Glomerular visceral epithelial cell (primary cell): ENCODE measurements around the gene PXYLP1.

Source experiments
- DNase-seq: peaks from one replicate; pipeline ENCODE4 v3.0.0-alpha.2; 2016; ENCODE audit errors: extremely low spot score

The PXYLP1 gene

DNA sequence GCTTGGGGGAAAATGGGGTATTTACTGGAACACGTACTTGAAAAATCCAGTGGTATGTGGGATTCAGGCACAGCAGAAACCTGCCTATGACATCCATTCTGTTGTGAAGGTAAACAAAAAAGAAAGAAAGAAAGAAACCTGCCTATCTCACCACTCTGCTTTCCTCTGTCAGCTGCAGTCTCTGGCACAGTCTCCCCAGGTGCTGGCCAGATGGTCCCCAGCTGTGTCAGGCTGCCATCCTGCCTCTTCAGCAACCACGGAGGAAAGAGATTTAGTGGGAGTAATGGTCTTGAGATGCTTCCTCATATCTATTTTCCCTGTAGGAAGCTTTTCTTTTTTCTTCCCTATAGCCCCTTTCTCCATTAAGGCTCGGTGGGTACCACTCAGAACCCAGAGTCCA, 2.5 kb upstream of the PXYLP1 start:
- DNase-seq = no peak

DNA sequence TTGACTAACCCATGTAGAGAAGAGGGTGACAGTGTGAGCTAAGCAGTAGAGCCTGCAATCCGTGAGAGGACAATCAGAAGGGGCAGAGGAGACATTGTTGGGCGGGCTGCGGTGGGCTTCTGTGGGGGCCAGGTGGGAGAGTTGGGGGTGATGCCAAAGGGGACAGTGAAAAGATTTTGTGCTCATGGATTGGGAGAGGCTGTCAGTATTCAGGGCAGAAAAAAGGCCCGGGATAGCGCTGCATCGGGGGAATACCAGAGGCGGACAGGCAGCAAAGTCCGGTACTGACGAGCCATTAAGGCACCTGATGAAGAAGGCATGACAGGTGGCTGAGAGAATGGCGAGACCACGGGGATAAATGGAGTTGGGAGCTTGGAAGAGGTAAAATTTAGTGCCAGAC, 1.3 kb upstream of the PXYLP1 start:
- no peak for DNase-seq

DNA sequence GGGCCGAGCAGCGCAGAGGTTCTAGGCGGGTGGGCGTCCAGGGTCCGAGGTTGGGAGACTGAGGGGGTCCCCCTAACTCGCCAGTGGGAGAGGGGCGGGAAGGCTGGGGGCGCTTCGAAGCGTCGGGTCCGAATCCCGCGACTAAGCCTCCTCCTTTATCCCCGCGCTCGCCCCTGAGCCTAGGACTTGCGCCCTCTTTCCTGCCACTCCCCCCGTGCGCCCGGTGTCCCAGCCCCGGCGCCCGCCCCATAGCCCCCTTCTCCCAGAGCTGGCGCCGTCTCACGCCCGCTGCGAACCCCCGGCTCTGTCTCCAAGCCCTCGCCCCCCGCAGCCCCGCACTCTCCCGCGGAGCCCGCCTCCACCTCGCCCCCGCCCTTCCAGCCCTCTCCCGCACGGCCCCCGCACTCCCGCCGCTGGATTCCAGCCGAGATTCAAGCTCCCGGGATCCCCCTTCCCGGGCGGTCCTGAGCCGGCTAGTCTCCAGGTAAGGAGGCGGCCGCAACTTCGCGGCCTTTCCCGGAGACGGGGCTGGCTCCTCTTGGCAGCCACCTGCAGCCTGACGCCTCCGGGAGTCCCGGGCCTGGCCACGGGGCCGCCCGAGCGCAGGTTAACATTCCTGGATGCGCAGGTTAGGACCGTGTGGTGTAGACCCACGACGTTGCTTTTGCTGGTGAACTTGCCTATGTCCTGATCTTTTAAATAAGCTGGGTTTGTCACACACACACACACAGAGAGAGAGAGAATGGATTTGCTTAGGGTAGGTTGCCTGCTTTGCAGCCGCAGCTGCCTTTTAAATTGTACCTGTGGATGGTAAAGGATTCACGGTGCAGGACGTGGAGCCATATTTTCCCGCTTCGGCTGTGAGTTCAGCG, 563 bp downstream of the PXYLP1 start:
- peak; percentile 37 for DNase-seq

- DNase-seq = no peak
These were observed 2.0 kb downstream of the PXYLP1 start for GRCh38 chr3:141233457-141234161.

- no peak for DNase-seq
These were observed 2.7 kb downstream of the PXYLP1 start for GRCh38 chr3:141234283-141234682.

- DNase-seq = no peak
These were observed 4.1 kb downstream of the PXYLP1 start for GRCh38 chr3:141235661-141236171.

DNA sequence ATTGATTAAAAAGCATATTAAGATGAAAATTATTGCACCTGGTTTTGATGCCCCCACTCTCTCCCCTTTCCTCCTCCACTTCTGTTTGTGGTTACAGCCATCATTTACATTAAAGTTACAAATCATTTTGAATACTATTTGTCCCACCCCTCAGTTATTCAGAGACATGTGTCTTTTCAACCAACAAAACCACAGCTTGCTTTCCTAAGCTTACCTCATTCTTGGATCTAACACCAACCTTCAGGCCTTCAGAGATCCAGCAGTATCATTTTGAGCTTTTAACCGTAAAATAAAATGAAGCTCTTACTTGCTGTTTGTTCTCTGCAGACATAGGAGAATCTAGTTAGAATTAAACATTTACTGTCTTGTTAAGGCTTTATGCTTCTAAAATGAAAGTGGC, 4.7 kb downstream of the PXYLP1 start:
- no peak for DNase-seq

DNA sequence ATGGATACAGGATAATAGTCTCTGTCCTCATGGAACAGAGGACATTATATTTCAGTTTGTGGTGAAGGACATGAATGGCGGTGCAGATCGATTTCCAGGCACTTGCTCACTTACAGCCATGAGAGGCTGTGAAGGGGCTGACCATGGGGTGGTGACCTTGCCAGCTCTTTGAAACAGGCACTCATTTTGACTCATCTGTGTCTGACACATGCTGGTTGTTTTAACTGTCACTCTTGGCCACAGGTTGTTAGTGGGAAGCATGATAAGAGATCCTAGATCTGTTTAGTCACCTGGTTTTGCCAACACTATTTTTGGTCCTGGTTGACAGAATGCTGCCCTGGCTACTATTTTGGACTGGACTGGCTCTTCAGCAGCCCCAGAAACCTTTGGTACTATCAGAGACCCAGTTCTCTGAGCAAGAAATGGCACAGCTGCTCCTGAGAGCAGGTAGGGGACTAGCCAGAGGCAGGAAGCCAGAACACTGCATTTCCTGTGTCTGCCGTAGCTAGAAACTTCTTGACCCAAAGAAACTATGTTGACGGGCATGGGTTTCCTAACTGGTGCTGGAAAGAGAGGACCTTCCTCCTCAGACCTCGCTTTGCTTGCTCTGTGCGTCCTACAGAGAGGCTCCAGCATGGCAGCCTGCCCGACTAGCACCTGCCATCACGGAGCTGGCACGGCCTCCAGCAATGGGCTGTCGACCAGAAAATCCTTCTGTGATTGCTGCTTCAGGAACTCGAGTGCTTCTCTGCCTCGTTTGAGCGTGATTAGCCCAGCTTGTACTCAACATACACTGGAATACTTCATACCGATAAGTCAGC, 6.3 kb downstream of the PXYLP1 start:
- DNase-seq = peak; percentile 15

DNA sequence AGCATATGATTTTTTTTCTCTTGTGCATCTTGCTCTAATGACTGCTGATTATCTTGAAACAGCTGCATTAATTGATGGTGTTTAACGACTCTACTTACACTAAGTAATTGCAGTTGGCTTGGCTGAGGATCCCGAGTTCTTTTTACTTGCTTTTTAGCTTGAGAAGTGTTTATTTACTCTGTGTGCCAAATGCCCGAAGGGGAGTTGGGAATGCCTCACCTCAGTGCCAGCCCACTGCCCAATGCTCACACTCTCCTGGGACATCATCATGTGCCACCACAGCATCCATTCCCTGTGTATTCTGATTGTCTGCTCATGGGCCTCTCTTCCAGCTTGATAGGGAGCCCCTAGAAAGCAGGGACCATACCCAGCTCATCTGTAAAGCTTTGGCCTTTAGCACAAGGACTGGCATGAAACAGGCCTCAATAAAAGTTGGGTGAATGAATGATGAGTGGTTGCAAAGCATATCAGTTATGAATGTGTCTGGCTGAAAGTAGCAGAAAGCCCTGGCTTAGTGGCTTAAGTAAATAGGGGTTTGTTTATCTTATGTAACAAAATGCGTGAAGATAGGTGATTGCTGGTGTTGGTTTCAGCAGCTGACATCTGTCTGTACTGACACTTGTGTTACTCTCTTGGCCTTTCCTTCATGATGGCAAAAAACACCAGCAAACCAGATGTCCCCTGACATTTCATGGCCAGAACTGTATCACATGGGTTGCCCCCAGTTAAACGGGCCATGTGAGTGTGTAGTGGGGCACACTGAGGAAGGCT, 8.1 kb downstream of the PXYLP1 start:
- no peak for DNase-seq

- DNase-seq = peak; percentile 58
These were observed 8.7 kb downstream of the PXYLP1 start for GRCh38 chr3:141240286-141240685.

- DNase-seq = peak; percentile 72
These were observed 9.3 kb downstream of the PXYLP1 start for GRCh38 chr3:141240687-141241615.

GRCh38 chr3:141241616-141242376, 10.2 kb downstream of the PXYLP1 start:
- no peak for DNase-seq

DNA sequence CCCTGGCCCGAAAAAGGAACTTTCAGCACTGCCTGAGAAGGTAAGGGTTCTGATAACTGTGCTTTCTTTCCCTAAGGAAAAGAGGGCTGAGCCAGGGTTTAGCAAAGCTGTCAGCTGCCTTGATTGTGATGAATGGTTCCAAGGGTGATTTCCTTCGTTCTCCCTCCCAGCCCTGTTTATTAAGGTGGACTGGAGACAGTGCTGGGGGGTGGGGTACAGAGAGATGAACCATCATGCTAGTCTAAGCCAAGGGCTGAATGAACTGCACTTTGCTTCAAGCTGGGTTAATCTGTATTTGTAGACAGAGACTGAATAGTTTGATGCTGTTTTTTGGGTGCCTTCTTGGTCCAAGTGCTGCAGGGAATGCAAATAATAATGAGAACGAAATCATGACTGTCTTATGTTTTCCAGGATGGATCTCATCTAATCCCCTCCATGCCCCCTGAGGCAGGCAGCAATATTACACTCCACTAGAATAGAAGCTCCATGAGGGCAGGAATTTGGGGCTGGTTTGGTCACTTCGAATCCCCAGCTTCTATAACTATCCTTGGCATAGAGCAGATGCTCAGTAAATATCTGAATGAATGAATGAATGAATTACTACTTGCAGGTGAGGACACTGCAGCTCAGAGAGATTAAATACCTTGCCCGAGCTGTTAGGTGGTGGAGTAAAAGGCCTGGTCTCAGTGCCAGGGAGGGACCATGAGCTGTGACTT, 10.9 kb downstream of the PXYLP1 start:
- DNase-seq = no peak

GRCh38 chr3:141243271-141243707, 11.7 kb downstream of the PXYLP1 start:
- DNase-seq = peak; percentile 58

- DNase-seq = no peak
These were observed 14.8 kb downstream of the PXYLP1 start for GRCh38 chr3:141246224-141246957.

- no peak for DNase-seq
These were observed 15.3 kb downstream of the PXYLP1 start for GRCh38 chr3:141246958-141247301.

DNA sequence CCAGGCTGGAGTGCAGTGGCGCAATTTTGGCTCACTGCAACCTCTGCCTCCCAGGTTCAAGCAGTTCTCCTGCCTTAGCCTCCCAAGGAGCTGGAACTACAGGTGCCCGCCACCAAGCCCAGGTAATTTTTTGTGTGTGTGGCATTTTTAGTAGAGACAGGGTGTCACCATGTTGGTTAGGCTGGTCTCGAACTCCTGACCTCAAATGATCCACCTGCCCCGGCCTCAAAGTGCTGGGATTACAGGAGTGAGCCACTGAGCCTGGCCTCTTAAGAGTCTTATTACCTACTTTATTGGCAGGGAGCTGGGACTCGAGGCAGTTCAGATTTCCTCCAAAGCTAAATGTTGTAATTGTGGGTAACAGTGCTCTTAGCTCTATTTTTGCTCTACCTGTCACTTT, 16.4 kb downstream of the PXYLP1 start:
- no peak for DNase-seq

DNA sequence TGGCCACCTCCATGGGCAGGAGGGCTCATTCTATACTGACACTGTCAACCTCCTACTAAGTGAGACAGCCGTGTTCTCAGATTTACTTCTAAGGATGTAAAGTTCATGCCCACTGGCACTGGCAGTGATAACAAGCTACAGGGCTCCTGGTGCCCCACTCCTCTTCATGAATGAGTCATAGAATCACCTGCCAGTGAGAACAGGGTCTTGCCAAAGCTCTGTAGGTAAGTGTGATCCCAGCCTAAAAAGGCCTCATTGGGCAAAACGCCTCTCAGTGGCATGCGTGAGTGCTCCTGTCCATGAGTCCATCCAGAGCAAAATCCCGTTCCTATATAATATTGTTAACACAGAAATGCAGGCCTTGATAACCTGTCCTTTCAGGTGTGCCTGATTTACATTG, 17.4 kb downstream of the PXYLP1 start:
- no peak for DNase-seq
